ENCODE data around the gene C1orf35.
A peak's percentile ranks its signal among the peaks of the same experiment; 100 is the strongest.

Gene C1orf35
- long read RNA-seq, donor 1, transcript C1orf35-201 (8 exons, 1,427 nt), result major isoform, 10 of 50 reads
- long read RNA-seq, donor 1, partial matches to known transcripts, result 39 of 50 reads
- long read RNA-seq, donor 1, other reads (novel, unspliced or antisense), result 0 of 50 reads
- long read RNA-seq, donor 2, partial matches to known transcripts, result 17 of 21 reads
- long read RNA-seq, donor 2, other reads (novel, unspliced or antisense), result 0 of 21 reads
- long read RNA-seq, donor 3, partial matches to known transcripts, result 0 of 3 reads
- long read RNA-seq, donor 3, other reads (novel, unspliced or antisense), result 0 of 3 reads
- long read RNA-seq, donor 4, partial matches to known transcripts, result 9 of 14 reads
- long read RNA-seq, donor 4, other reads (novel, unspliced or antisense), result 0 of 14 reads
- long read RNA-seq, donor 5, transcript C1orf35-201 (8 exons, 1,427 nt), result major isoform, 8 of 31 reads
- long read RNA-seq, donor 5, partial matches to known transcripts, result 22 of 31 reads
- long read RNA-seq, donor 5, other reads (novel, unspliced or antisense), result 0 of 31 reads
- long read RNA-seq, donor 6, partial matches to known transcripts, result 31 of 31 reads
- long read RNA-seq, donor 6, other reads (novel, unspliced or antisense), result 0 of 31 reads
- long read RNA-seq, donor 7, transcript C1orf35-201 (8 exons, 1,427 nt), result major isoform, 7 of 32 reads
- long read RNA-seq, donor 7, partial matches to known transcripts, result 24 of 32 reads
- long read RNA-seq, donor 7, other reads (novel, unspliced or antisense), result 0 of 32 reads
- long read RNA-seq, donor 8, partial matches to known transcripts, result 0 of 4 reads
- long read RNA-seq, donor 8, other reads (novel, unspliced or antisense), result 0 of 4 reads

DNA sequence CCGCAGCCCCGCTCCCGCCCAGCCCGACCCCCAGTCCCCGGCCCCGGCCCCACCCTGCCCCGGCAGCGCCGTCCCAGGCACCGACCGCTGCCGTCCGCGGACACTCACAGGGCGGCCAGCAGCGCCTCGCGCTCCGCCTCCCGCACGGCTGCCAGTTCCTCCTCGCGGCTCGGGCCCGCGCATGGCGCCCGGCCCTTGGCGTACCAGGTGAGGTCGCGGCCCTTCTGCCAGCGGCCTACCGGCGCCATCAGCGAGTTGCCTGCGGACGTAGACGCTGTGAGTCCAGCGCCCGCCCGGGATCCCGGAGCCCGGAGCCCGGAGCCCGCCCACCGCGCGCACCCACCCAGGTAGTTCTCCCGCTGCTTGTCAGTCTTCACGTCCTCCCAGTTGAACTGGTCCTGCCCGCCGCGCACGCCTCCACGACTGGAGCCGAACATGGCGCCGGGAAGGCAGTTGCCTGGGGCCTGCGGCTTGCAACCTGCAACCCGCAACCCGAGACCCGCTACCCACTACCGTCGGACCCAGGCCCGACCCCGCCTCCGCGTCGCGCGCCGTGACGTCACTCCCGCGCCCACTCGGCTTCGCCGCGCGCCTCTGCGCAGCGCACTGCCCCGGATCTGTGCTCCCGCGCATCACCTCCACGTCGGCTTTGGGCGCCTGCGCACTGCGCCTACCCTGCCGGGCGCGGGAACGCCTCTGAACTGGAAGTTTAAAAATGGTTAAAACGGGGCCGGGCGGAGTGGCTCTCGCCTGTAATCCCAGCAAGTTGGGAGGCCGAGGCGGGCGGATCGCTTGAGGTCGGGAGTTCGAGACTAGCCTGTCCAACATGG is at the start of gene C1orf35:
Gene C1orf35 (minus strand): TSS at position 535 of the 830 bp plus-strand sequence. CDS start 98 bp downstream, at position 437.
- DNase-seq, result peak; percentile 96

GRCh38 chr1:228152918-228153258 is 49.8 kb upstream of the C1orf35 start:
- DNase-seq, result no peak

DNA sequence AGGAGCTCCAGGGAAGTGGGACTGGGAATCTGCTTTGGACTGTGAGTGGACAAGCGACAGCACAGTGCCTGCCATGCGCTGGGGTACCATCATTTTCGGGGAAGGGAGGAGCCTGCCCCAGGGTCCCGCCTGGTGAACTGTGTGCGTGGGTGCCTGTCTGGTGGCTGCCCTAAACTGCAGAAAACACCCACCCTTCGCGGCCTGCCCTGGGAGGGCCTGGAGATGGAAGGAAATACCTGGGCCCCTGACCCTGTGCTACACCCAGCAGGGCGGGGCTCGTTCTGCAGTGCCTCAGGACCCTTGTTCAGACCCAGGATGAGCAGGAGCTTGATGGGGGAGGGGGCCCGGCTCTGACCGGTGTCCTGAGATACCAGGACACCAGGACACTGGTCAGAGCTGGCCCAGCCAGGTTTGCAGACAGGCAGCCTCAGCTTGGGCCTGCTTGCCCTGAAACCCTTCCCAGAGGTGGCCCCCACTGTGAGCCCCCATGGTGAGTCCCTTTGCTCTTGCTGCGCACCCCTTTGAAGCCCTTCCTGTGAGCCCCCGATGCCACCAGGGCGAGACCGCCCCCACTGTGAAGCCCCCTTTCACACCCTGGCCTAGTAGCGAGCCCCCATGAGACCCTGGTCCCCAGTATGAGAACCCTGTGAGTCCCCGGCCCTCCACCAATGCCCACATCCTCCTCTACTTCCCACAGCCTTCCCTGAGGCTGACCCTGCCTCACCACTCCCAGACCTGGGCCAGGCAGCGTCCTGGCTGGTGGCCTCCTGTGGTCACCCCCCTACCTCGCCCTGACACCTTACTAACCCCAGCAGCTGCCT is 49.2 kb upstream of the C1orf35 start:
- no peak for DNase-seq

DNA sequence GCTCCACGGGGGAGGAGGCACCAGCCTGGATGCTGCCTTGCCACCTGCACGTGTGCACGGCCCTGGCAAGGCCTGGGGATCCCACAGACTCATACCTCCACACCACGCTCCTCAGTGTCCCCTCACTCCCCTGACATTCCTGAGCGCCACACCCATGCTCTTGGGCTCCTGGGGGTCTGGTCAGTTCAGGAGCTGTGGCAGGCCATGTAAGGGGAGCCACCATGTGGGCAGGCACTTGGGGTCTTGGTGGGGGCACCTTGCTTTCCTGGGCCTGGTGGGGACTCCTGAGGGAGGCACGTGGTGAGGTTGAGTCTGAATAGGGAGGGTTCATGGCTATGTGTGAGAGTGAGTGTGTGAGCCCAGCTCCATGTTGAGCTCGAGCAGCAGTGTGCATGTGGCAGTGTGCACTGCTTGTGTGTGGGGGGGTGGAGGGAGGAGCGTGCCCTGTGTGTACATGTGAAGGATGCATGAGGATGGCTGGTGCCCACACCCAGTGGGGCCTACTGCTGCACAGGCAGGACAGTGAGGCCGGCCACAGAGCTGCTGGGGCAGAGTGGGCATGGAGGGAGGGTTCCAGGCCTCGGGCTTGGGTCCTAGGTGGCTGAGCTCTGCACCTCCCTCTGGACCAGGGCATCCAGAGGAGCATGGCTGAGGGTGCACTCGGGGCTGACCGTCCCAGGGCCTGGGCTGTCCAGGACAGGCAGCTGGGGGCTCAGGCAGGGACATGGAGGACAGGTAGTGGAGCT is 48.2 kb upstream of the C1orf35 start:
- no peak for DNase-seq

- no peak for DNase-seq
Observed at GRCh38 chr1:228150461-228151179, 47.5 kb upstream of the C1orf35 start.

GRCh38 chr1:228150120-228150460 is 47.0 kb upstream of the C1orf35 start:
- no peak for DNase-seq

DNA sequence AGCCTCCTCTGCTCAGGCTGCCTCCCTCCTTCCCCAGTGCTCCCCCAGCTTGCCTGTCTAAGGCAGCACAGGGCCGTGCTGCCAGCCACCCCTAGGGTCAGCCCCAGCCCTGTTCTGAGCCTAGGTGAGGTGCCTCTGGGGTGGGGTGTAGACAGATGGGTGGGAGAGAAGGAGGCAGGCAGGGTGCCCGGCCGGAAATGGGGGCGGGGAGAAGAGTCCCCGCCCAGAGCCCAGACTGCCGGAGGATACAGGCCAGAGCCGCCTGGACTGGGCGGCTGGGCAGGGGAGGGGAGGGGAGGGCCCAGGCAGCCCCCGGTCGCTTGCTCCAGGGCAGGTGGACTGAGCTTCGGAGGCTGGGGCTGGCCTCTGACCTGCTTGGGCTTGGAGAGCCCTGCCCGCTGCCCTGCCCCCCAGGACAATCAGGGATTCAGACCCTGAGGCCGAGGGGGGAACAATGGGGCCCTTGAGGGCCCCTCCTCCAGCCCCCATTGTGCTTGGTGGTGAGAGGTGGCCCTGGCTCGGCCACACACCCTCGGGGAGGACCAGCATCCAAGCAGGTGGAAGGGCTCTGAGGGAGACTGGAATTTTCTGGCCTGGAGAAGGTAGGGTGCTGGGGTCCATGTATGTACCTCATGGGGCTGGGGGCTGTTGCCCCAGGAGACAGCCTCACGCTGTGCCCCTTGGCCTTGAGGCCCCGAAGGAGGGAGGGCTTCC is 46.4 kb upstream of the C1orf35 start, which contains the start of gene GJC2:
Gene GJC2 (plus strand): TSS at position 525 of the 714 bp plus-strand sequence. CDS start 7,829 bp downstream, outside the sequence.
- no peak for DNase-seq

- DNase-seq, result no peak
Observed at GRCh38 chr1:228148935-228149405, 45.8 kb upstream of the C1orf35 start.

GRCh38 chr1:228148196-228148861 is 45.2 kb upstream of the C1orf35 start:
- DNase-seq, result no peak

DNA sequence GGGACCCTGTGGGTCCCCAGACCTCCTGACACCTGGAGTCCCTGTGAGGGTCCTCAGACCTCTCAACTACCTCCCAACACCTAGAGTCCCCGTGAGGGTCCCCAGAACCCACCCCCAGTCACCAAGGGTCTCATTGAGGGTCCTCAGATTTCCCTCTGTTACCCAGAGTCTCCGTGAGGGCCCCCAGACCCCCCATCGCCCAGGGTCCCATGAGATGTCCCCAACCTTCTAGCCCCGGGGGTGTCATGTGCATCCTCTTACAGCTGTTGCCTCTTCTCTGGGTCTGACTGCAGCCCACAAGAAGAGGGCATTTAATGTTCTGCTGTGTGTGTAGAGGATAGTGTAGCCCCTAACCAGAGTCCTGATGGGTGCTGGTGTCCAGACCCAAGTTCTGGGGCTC is 44.6 kb upstream of the C1orf35 start:
- DNase-seq, result no peak

- no peak for DNase-seq
Observed at GRCh38 chr1:228147151-228147693, 44.1 kb upstream of the C1orf35 start.

DNA sequence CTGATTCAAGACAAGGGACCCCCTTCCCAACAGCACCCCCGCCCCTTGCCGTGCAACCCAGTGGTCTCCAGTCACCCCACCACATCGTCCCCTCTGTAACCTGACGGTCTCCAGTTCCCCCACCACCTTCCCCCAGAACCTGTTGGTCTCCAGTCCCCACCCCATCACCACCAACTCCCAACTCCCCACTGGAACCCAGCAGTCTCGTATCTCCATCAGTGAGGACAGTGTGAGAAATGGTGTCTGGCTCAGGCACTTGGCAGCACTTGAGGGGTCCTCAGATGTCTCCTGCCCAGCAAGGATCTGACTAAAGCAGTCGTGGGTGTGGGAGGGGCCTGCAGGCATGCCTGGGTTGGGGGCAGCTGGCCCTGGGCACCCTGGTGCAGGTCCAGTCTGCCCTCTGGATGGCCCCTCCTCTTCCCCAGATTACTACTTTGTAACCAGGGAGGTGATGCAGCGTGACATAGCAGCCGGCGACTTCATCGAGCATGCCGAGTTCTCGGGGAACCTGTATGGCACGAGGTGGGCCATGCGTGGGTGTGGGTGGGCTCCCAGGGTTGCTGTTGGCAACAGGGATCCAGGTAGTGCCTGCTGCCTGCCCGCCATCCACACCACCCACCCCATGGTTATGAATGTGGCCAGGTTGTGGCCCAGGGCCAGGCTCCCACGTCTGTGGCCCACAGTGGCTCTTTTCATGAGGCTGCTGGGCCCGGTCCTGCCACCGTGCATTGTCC is 43.5 kb upstream of the C1orf35 start:
- no peak for DNase-seq

DNA sequence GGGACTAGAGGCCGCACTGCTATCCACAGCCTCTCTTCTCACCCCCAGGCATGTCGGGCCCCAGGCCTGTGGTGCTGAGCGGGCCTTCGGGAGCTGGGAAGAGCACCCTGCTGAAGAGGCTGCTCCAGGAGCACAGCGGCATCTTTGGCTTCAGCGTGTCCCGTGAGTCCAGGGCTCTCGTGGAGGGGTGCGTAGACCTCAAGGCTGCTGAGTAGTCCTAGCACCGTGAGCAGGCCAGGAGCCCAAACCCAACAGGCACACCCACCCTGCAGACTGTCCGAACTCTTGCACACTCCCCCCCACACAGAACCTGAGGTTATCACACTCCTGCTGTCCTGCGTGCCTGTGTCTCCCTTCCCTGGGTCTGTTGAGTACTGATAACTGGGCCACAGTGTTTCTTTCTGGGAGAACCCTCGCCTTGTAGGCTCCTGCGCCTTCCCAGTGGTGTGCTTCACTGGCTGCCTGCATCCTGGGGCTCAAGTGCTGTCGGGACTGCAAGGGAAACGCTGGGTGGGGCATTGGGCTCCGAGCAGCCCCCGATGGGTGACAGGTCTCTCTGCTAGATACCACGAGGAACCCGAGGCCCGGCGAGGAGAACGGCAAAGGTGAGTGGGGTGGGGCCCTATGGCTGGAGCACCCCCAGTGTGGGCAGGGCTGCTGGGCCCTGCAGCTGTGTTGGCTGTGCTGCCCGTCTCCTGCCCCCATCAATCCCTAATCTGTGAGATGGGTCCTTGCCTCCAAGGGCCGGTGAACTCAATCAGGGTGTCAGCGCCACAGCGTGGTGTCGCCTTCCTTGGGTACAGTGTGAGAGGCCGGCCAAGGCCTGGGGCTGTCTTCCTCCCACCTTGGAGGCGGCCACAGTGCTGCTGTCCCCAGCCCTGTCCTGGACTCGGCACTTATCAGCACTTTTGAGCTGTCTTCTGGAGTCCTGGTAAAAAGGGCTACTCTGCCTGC is 42.6 kb upstream of the C1orf35 start:
- no peak for DNase-seq

GRCh38 chr1:228144993-228145343 is 41.8 kb upstream of the C1orf35 start:
- no peak for DNase-seq

DNA sequence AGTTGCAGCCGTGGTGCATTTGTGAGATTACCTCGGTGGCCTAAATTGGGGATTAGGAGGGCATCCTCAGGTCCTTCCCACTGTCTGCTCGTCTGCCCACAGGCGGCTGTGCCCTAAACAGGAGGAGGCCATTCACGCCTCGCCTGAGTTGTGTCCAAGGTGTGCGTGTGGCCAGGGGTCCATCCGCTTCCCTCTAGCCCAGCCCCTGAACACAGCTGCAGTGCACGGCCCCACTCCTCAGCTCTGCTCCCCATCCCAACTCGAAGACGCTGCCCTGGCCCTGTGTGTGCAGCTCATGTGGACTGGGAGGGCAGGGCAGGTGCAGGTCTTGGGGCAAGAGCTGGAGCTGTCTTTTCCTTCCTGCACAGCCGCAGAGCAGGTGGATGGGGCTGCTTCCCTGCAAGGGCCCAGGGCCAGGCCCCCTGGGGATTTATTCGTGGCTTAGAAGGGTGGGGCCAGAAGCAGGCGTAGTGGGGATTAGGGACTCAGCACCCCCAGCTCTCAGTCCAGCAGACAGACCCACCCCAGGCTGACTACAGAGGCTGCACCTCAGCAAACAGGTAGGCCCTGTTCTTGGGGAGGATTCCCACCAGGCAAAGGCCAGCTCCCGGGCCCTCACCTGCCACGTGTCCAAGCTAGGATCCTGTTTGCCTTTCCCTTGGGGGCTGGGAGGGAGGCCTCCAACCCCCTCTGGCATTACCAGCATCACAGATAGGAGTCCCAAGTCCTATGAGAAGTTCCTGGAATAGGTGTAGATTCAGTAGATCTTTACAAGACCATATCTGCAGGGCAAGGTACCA is 41.3 kb upstream of the C1orf35 start:
- no peak for DNase-seq

All from right kidney (tissue), 9 donors.